ENCODE data around the gene TRABD2B. TPM values are rescaled to one million over a fixed set of nuclear protein-coding genes. Genes with fewer than 3 reads are reported as not detected.
A peak's percentile ranks its signal among the peaks of the same experiment; 100 is the strongest.

TRABD2B gene
- total RNA-seq (2014; rRNA removed; shearing (Covaris generic)) = not detected in 2 replicates

- DNase-seq (ENCODE audit: low read depth) = peak; percentile 52
These were observed at the start of gene TRABD2B for GRCh38 chr1:47997289-47998200. Gene TRABD2B (minus strand): TSS chr1:47997385.

GRCh38 chr1:48044311-48044710 lies 47.1 kb upstream of the TRABD2B start:
- DNase-seq (ENCODE audit: low read depth) = no peak

GRCh38 chr1:48043622-48044021 lies 46.4 kb upstream of the TRABD2B start:
- no peak for DNase-seq (ENCODE audit: low read depth)

- DNase-seq (ENCODE audit: low read depth) = no peak
These were observed 43.0 kb upstream of the TRABD2B start for GRCh38 chr1:48040154-48040553.

- DNase-seq (ENCODE audit: low read depth) = no peak
These were observed 42.2 kb upstream of the TRABD2B start for GRCh38 chr1:48039088-48040054.

GRCh38 chr1:48038270-48038767 lies 41.1 kb upstream of the TRABD2B start:
- DNase-seq (ENCODE audit: low read depth) = no peak

GRCh38 chr1:48036710-48037355 lies 39.6 kb upstream of the TRABD2B start:
- DNase-seq (ENCODE audit: low read depth) = no peak

GRCh38 chr1:48035371-48036141 lies 38.4 kb upstream of the TRABD2B start:
- no peak for DNase-seq (ENCODE audit: low read depth)

GRCh38 chr1:48033495-48034045 lies 36.4 kb upstream of the TRABD2B start:
- no peak for DNase-seq (ENCODE audit: low read depth)

- no peak for DNase-seq (ENCODE audit: low read depth)
These were observed 34.5 kb upstream of the TRABD2B start for GRCh38 chr1:48031676-48032075.

- DNase-seq (ENCODE audit: low read depth) = no peak
These were observed 33.6 kb upstream of the TRABD2B start for GRCh38 chr1:48030696-48031365.

GRCh38 chr1:48030211-48030610 lies 33.0 kb upstream of the TRABD2B start:
- DNase-seq (ENCODE audit: low read depth) = no peak

- DNase-seq (ENCODE audit: low read depth) = no peak
These were observed 31.3 kb upstream of the TRABD2B start for GRCh38 chr1:48028218-48029069.

GRCh38 chr1:48027533-48027835 lies 30.3 kb upstream of the TRABD2B start:
- DNase-seq (ENCODE audit: low read depth) = no peak

GRCh38 chr1:48026701-48027532 lies 29.7 kb upstream of the TRABD2B start:
- DNase-seq (ENCODE audit: low read depth) = no peak

- no peak for DNase-seq (ENCODE audit: low read depth)
These were observed 29.1 kb upstream of the TRABD2B start for GRCh38 chr1:48026275-48026674.

- no peak for DNase-seq (ENCODE audit: low read depth)
These were observed 27.9 kb upstream of the TRABD2B start for GRCh38 chr1:48025076-48025475.

GRCh38 chr1:48023488-48023887 lies 26.3 kb upstream of the TRABD2B start:
- no peak for DNase-seq (ENCODE audit: low read depth)

Measured in M059J (cell line).